Measurements from ENCODE around the gene PEX11G.

DNA sequence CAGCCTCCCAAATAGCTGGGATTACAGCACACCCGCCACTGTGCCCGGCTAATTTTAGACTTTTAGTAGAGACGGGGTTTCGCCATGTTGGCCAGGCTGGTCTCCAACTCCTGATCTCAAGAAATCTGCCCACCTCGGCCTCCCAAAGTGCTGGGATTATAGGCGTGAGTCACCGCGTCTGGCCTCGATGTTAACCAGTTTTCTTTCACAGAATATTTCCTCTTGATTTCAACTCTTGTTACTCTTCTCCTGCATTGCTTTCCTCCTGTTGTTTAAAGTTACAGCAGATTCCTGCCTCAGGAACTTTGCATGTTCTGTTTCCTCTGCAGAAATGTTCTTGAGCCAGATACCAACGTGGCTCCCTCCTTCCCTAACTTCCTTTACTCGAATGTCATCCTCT lies 3.7 kb upstream of the PEX11G start:
- TF ChIP-seq ZNF512 (CRISPR knock-in tag; IDR thresholded peaks at IDR 0.05; ENCODE audit: borderline replicate concordance) = no peak
- TF ChIP-seq, protein P1, sequence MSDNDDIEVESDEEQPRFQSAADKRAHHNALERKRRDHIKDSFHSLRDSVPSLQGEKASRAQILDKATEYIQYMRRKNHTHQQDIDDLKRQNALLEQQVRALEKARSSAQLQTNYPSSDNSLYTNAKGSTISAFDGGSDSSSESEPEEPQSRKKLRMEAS (CRISPR knock-in tag; IDR thresholded peaks at IDR 0.05) = no peak
- TF ChIP-seq, protein P2, sequence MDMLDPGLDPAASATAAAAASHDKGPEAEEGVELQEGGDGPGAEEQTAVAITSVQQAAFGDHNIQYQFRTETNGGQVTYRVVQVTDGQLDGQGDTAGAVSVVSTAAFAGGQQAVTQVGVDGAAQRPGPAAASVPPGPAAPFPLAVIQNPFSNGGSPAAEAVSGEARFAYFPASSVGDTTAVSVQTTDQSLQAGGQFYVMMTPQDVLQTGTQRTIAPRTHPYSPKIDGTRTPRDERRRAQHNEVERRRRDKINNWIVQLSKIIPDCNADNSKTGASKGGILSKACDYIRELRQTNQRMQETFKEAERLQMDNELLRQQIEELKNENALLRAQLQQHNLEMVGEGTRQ (CRISPR knock-in tag; IDR thresholded peaks at IDR 0.05) = no peak

Data from WTC11 (cell line).